GM12878 (cell line): ENCODE results near the gene PROSER3. TPM values are rescaled to one million over a fixed set of nuclear protein-coding genes. Genes with fewer than 3 reads are reported as not detected.

ENCODE experiments used
- ATAC-seq: fragments of 200-7000 bp; cut with Tn5 transposase; 3 replicates; pipeline ENCODE4 v1.9.1; 2020; ENCODE audit warnings: mild to moderate bottlenecking, moderate library complexity
- BruUV-seq: library from RNA; stranded (reverse); fragments of 400-500 nt; replicated peaks from 2 replicates; lab custom pipeline; 2021; lab: Mats Ljungman, UMichigan
- CTCF ChIA-PET: fragments of 300-600 bp; sonication (Branson Sonifier 250); formaldehyde crosslinking; extraction: SDS; loops from one replicate; lab custom pipeline; 2021; ENCODE audit warnings: inconsistent platforms; lab: Yijun Ruan, JAX
- POLR2A ChIA-PET: fragments of 350-600 bp; formaldehyde crosslinking; extraction: SDS; loops from one replicate; lab custom pipeline; 2021; ENCODE audit warnings: inconsistent platforms; lab: Charles Lee
- RAD21 ChIA-PET: fragments of 300-600 bp; sonication (Branson Sonifier 250); formaldehyde crosslinking; loops from one replicate; lab custom pipeline; 2023; ENCODE audit warnings: antibody characterized with exemption; ENCODE audit not compliant: unreplicated experiment; lab: Charles Lee
- SMC1A ChIA-PET: fragments of 300-600 bp; sonication (Branson Sonifier 250); formaldehyde crosslinking; loops from one replicate; lab custom pipeline; 2023; ENCODE audit not compliant: unreplicated experiment, uncharacterized antibody; lab: Charles Lee
- DNase-seq: peaks from one replicate; pipeline ENCODE4 v3.0.0-alpha.2; 2011; ENCODE audit warnings: low read depth, low spot score
- FAIRE-seq: peaks from 3 replicates; lab custom pipeline; 2011; peaks lifted over from hg19 to GRCh38; lab: Jason Lieb, UNC
- H2AFZ ChIP-seq: 2 replicates; pipeline ENCODE4 v1.6.0; 2011; ENCODE audit warnings: low read depth, low read length, control low read depth; ENCODE audit not compliant: control insufficient read depth
- H3K27ac ChIP-seq: 2 replicates; pipeline ENCODE4 v1.5.1; 2011; ENCODE audit warnings: control low read depth; ENCODE audit not compliant: control insufficient read depth, insufficient read depth
- H3K27me3 ChIP-seq, 2 experiments: replicated peaks in 1 of 2; 2 replicates each; pipeline versions ENCODE4 v1.6.0 to v1.6.1; 2011; ENCODE audit warnings: low read length in 1 of 2; ENCODE audit not compliant: control insufficient read depth in 2 of 2, insufficient read depth in 2 of 2
- H3K36me3 ChIP-seq, 2 experiments: 2 replicates each; pipeline ENCODE4 v1.5.1; 2011; ENCODE audit warnings: low read length in 1 of 2; ENCODE audit not compliant: control insufficient read depth in 2 of 2, insufficient read depth in 2 of 2
- H3K4me1 ChIP-seq: 2 replicates; pipeline ENCODE4 v1.6.1; 2011; ENCODE audit warnings: mild to moderate bottlenecking, low read length, moderate library complexity, mixed read lengths; ENCODE audit not compliant: control insufficient read depth, insufficient read depth
- H3K4me2 ChIP-seq: 2 replicates; pipeline ENCODE4 v1.6.0; 2011; ENCODE audit warnings: control low read depth; ENCODE audit not compliant: control insufficient read depth, insufficient read depth
- H3K4me3 ChIP-seq: fragments of 200-600 bp; sonication (generic); 2 replicates; pipeline ENCODE4 v1.5.1; 2016
- H3K79me2 ChIP-seq: 2 replicates; pipeline ENCODE4 v1.6.0; 2011; ENCODE audit warnings: low read length; ENCODE audit not compliant: control insufficient read depth, insufficient read depth
- H3K9ac ChIP-seq: 2 replicates; pipeline ENCODE4 v1.8.0; 2011; ENCODE audit warnings: low read length, control low read depth, mixed read lengths; ENCODE audit not compliant: control insufficient read depth, insufficient read depth
- H3K9me3 ChIP-seq: replicated peaks from 3 replicates; pipeline ENCODE4 v1.5.1; 2011; ENCODE audit warnings: mild to moderate bottlenecking, low read length; ENCODE audit not compliant: control insufficient read depth, insufficient read depth
- H4K20me1 ChIP-seq: 2 replicates; pipeline ENCODE4 v1.6.0; 2011; ENCODE audit not compliant: control insufficient read depth, insufficient read depth
- BCL3 ChIP-seq: IDR thresholded peaks from 2 replicates; pipeline ENCODE4 v1.6.1; 2011; ENCODE audit warnings: borderline replicate concordance, low read depth, mild to moderate bottlenecking, moderate library complexity, low read length; ENCODE audit not compliant: insufficient read depth, poor library complexity, severe bottlenecking
- BMI1 ChIP-seq: fragments of 450-650 bp; IDR thresholded peaks from 2 replicates; pipeline ENCODE4 v1.6.1; 2016; ENCODE audit warnings: mild to moderate bottlenecking, moderate library complexity, borderline replicate concordance
- CBX5 ChIP-seq: sonication (generic); IDR thresholded peaks from 2 replicates; pipeline ENCODE4 v1.6.1; 2016; ENCODE audit warnings: low read depth, moderate library complexity, mild to moderate bottlenecking, inconsistent platforms
- CREM ChIP-seq: IDR thresholded peaks from 2 replicates; pipeline ENCODE4 v1.6.1; 2014; ENCODE audit warnings: antibody characterized with exemption, low read depth
- HDAC2 ChIP-seq: fragments of 200-600 bp; sonication (generic); IDR thresholded peaks from 2 replicates; pipeline ENCODE4 v1.6.1; 2017
- IRF4 ChIP-seq: IDR thresholded peaks from 2 replicates; pipeline ENCODE4 v1.6.1; 2011; ENCODE audit warnings: low read depth, low read length
- LARP7 ChIP-seq: fragments of 450-650 bp; IDR thresholded peaks from 2 replicates; pipeline ENCODE4 v1.6.1; 2017; ENCODE audit warnings: mild to moderate bottlenecking
- PAX8 ChIP-seq: fragments of 450-650 bp; IDR thresholded peaks from 2 replicates; pipeline ENCODE4 v1.6.1; 2017; ENCODE audit warnings: mild to moderate bottlenecking, moderate library complexity
- POLR2A ChIP-seq: IDR thresholded peaks from 2 replicates; pipeline ENCODE4 v1.6.1; 2011; ENCODE audit warnings: low read depth, mild to moderate bottlenecking, low read length
- RELA ChIP-seq: fragments of 450-650 bp; IDR thresholded peaks from 2 replicates; pipeline ENCODE4 v1.8.0; 2014; ENCODE audit warnings: borderline replicate concordance; ENCODE audit not compliant: partially characterized antibody
- RUNX3 ChIP-seq: IDR thresholded peaks from 2 replicates; pipeline ENCODE4 v1.6.1; 2012; ENCODE audit warnings: low read length, inconsistent platforms
- SIX5 ChIP-seq: IDR thresholded peaks from 2 replicates; pipeline ENCODE4 v1.6.1; 2011; ENCODE audit warnings: mild to moderate bottlenecking, low read depth, low read length, moderate library complexity; ENCODE audit not compliant: severe bottlenecking
- SMAD1 ChIP-seq: fragments of 450-650 bp; IDR thresholded peaks from 2 replicates; pipeline ENCODE4 v1.6.1; 2018; ENCODE audit warnings: mild to moderate bottlenecking, low read depth; ENCODE audit not compliant: partially characterized antibody
- USF1 ChIP-seq: IDR thresholded peaks from 2 replicates; pipeline ENCODE4 v1.6.1; 2011; ENCODE audit warnings: borderline replicate concordance, low read depth, mild to moderate bottlenecking, moderate library complexity, mixed read lengths, low read length; ENCODE audit not compliant: insufficient read depth; ENCODE audit errors: extremely low read length
- WRNIP1 ChIP-seq: IDR thresholded peaks from 2 replicates; pipeline ENCODE4 v1.6.1; 2011; ENCODE audit warnings: low read depth, low read length, improper control_type of control experiment, borderline replicate concordance
- ZBED1 ChIP-seq: IDR thresholded peaks from 2 replicates; pipeline ENCODE4 v1.6.1; 2016; ENCODE audit warnings: borderline replicate concordance
- ZNF24 ChIP-seq: fragments of 450-650 bp; IDR thresholded peaks from 2 replicates; pipeline ENCODE4 v1.6.1; 2017; ENCODE audit warnings: antibody characterized with exemption, mild to moderate bottlenecking
- WGBS: methylation state at CpG from one replicate; pipeline ENCODE4 v1.1.6; 2016; ENCODE audit warnings: low lambda C conversion rate; ENCODE audit not compliant: insufficient replicate concordance, insufficient coverage; ENCODE audit errors: missing lambda C conversion rate; 5-methylcytosine and 5-hydroxymethylcytosine counted together
- in situ Hi-C: fragments of 300-500 bp; cut with MboI; formaldehyde crosslinking; loops from 9 replicates; pipeline ENCODE4 v1.14.3; 2018; ENCODE audit warnings: mixed read lengths
- intact Hi-C: fragments of 100-400 bp; cut with micrococcal nuclease; formaldehyde crosslinking; loops from one replicate; pipeline ENCODE4 v1.14.2; 2022; ENCODE audit not compliant: unreplicated experiment
- polyA plus RNA-seq, 11 experiments: library from polyadenylated mRNA; depleted of rRNA in 4 of 11; unstranded in 6 of 11; stranded (reverse) in 5 of 11; fragments of >200 nt; fragmentation: Nextera tagmentation in 4 of 11; fragmentation: Illumina TruSeq in 1 of 11; extraction: Ambion mirVana in 4 of 11; extraction: Trizol in 1 of 11; gene quantifications; 1 replicate in 1 of 11; 2 replicates in 10 of 11; pipeline versions ENCODE4 v1.2.1 to v1.2.3, GENCODE V29; 2011 to 2016; ENCODE audit warnings: inconsistent platforms in 2 of 11, missing spikeins in 2 of 11, low read depth in 1 of 11
- total RNA-seq, 4 experiments: library from RNA; depleted of rRNA in 3 of 4; stranded (reverse); fragments of >200 nt in 3 of 4; fragmentation: Illumina TruSeq in 1 of 4; extraction: Trizol in 1 of 4; gene quantifications; 2 replicates each; pipeline versions ENCODE4 v1.2.1 to v1.2.3, GENCODE V29; 2013 to 2021

The PROSER3 gene
- total and polyA plus RNA-seq, 10 of the 15 experiments (the other 5 are each of a cell fraction or from before 2014, with no cell fraction given) = 0.85 to 25.1 (median 9.6) TPM

DNA sequence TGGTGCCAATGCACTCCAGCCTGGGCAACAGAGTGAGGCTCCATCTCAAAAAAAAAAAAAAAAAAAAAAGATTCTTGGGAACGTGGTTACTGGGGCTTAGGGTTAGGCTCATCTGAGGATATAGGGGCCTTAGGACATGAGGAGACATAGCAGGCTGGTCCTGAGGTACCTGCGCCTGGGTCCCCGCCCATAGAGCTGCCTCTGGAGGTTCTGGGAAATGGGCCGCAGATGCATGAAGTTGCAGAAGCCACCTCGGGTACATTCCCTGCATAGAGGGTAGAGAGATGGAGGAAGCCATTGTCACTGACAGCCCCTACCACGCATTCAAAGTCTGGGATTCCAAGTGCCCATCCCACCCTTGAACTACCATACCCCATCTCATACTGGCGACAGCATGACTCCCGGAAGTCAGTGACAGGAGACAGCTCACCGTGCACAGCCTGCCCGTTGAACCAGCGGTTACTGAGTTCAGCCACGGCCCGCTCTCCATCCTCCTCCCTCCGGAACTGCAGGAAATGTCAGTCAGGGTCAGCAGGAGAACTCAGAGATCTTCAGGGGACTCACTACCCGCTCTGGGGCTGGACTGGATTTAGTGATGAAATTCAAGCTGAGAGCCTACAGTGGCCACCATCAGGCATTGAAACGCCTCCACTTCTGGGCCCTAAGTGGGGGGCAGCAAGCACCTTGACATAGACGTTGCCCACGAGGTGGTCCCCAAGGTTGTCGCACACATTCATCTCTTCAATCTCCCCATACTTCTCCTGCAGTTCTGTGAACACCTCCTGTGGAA, 14.1 kb upstream of the PROSER3 start:
- POLR2A ChIA-PET = interaction anchor here (0.6 to 7.1 kb wide), 10 partner anchors 13 to 1474 kb away, joined by 3 to 91 read pairs (median 8); partner anchors contain the start of genes HSPB6, PROSER3 and ZNF383
- TSS peak; percentile 20 for BruUV-seq
- in situ Hi-C loops (no loop called here), intact Hi-C loops (loop anchor here (2.0 kb wide), 1 partner anchor 15 kb away; the partner anchor contains the start of gene PROSER3)
- TF ChIP-seq BCL3 (no peak), SIX5 (no peak), USF1 (no peak), CBX5 (no peak), RUNX3 (no peak), HDAC2 (no peak), RELA (no peak), BMI1 (no peak), ZNF24 (no peak), CREM (no peak), WRNIP1 (no peak), ZBED1 (no peak), PAX8 (no peak), LARP7 (no peak), POLR2A (no peak), IRF4 (no peak), SMAD1 (no peak)
- 88% methylated on average over 17 of the region's 19 CpGs for WGBS
- H3K27ac ChIP-seq = peak overlapping the region; percentile 80; the same call in 1 of the 2 replicates
- ATAC-seq = no peak
- no peaks in the 10 kb centered on the region for H4K20me1 ChIP-seq
- peak overlapping the region; percentile 90 for H3K4me2 ChIP-seq
- H3K9me3 ChIP-seq = no peaks in the 10 kb centered on the region
- 0 out of 2 replicates have a peak overlapping the region, but pooled peaks have one; percentile 36 for H3K9ac ChIP-seq
- CTCF ChIA-PET = interaction anchor here (0.7 to 4.3 kb wide), 4 partner anchors 30 to 179 kb away, joined by 3 to 18 read pairs (median 13); no protein-coding TSS in a partner anchor
- H2AFZ ChIP-seq = no peak overlapping the region
- no peak for DNase-seq
- no peaks in the 10 kb centered on the region for H3K27me3 ChIP-seq
- SMC1A ChIA-PET = interaction anchor here (2.0 kb wide), 1 partner anchor 48 kb away, joined by 14 read pairs; no protein-coding TSS in a partner anchor
- RAD21 ChIA-PET = interaction anchor here (0.7 to 2.3 kb wide), 7 partner anchors 21 to 320 kb away, joined by 3 to 10 read pairs (median 5); partner anchors contain the start of gene COX6B1
- peaks cover 4 to 7% of the 10 kb centered on the region in 2 experiments; a peak in 2 of 4 replicates for H3K36me3 ChIP-seq
- no peak for FAIRE-seq
- H3K4me3 ChIP-seq = peak overlapping the region; percentile 85
- peaks cover 28% of the 10 kb centered on the region for H3K79me2 ChIP-seq
- peaks cover 32% of the 10 kb centered on the region for H3K4me1 ChIP-seq
